Activated CD8-positive, alpha-beta memory T cell treated with anti-CD3 and anti-CD28 coated beads, Interleukin-2, amount 50 U/mL, for 1 hour (primary cell): ENCODE data around the gene PGGHG.

Experiments used
- DNase-seq: peaks from one replicate; pipeline ENCODE4 v3.0.0-alpha.2; 2020; ENCODE audit errors: extremely low read depth

PGGHG gene

DNA sequence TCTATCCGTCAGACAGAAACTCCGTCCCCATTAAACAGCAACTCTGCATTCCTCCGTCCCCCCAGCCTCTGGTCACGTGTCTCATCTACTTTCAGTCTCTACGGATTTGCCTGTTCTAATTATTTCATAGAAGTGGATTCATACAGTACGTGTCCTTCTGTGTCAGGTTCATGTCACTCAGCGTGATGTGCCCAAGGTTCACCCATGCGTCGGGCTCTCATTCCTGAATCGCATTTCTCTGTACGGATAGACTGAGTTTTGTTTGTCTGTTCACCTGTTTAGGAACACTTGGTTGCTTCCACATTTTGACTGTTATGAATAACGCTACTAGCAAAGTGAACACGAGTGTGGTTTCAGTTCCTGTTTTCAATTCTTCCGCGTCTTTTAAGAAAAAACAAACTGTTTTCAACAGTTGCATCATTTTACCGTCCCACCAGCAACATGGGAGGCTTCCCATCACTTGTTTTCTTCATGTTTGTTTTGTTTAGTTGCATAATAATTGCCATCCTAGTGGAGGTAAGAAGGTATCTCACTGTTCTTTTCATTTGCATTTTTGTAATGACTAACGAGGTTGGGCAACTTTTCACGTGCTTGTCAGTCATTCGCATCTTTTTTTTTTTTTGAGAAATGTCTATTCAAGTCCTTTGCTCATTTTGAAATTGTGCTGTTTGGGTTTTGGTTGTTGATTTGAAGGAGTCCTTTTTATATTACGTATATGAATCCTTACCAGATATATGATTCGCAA is 19.6 kb upstream of the PGGHG start:
- DNase-seq, result no peak

DNA sequence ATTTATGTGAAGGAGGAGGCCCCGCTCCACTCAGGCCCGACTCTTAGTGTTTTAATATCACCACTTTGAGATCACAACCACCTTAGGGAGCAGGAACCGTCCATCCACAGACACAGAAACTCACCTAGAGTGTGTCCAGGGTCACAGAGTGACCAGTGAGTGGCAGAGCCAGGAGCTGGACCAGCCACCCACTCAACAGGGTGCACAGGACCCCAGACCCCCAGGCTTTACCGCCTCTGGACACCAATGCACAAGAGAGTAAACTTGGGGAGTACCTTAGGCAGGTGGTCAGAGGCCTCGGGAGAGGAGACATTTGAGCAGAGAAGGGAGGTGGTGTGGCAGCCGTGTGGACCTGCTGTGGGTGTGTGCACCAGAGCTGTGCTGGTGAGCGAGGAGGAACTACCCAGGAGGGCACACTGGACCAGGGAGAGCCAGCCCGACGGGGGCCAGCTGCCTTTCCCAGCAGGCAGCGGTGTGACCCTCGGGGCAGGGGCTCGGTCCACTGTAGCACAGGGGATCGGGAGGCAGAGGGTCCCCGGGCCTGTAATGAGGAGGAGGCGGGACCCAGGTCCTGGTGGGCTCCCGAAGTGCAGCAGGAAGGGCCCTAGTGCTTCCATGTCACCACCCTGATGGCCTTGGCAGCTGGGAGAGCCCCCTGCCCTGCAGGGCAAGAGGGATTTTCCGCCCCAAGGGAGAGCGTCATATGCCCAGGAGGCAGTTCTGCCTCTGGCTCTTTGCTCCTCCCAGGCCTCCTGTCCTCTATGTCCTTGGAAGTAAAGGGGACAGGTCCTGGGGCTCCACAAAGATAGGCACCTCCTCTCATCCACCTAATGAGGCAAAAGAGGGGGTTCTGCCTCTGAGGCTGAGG is 18.2 kb upstream of the PGGHG start:
- DNase-seq, result no peak

DNA sequence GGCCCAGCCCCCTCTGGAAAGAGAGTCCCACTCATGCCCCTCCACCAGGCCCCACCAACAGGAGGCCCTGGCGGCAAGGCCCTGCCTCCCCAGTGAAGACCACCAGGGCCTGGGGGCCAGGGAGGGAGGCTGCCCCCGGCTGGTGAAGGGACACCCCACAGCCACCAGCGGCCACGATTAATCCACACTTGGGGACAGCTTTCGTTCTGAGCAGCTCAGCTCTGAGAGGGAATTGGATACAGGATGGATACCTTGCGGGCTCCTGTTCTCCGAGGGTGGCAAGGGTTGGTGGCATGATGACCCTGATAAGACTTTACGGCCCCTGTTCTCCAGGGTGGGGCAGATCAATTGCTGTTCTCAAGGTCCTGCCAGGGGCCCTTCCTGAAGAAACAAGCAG is 17.6 kb upstream of the PGGHG start:
- DNase-seq, result no peak

DNA sequence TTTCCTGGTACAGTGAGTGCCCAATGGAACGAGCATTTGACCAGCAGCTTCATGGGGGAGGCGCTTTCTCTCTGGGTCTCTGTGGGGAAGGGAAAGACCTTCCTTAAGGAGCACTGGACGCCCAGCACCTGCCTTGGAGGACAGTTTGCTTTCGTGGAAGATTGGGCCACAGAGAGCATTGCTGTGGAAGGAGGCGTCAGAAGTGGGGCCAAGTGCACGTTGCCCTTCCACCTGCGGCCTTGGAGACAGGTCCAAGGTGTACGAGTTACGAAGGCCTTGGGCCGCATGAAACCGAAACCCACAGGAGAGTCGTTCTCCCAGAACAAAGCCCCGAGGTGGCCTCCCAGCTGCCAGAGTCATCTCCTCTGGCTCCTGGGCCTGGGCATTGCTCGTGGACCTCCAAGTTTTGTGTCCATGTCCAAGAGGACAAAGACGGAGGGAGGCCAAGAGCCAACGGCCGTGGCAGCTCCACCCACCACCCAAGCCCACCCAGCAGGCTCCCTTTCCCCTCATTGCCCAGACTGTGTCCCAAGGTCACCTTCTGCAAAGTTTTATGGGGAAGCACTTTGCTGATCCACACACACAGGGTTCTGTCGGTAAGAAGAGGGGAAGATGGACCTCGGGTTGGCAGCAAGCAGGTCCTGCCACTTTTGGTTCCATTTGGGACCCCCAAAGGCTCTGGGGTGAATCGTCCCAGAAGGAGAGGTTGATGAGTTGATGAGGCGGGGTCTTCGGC is 16.6 kb upstream of the PGGHG start:
- DNase-seq, result no peak

DNA sequence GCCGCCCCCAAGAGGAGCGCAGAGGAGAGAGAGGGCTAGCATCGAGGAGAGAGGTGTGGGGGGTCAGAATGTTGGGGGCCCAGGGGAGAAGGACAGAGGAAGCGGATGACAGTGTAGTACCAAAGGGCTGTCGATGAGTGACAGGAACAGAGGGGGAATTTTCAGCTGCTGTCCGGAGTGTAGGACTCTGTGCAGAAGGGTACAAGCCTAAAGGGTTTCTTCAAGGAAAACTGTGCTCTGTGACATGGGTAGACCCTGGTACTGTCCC is 16.1 kb upstream of the PGGHG start:
- no peak for DNase-seq

DNA sequence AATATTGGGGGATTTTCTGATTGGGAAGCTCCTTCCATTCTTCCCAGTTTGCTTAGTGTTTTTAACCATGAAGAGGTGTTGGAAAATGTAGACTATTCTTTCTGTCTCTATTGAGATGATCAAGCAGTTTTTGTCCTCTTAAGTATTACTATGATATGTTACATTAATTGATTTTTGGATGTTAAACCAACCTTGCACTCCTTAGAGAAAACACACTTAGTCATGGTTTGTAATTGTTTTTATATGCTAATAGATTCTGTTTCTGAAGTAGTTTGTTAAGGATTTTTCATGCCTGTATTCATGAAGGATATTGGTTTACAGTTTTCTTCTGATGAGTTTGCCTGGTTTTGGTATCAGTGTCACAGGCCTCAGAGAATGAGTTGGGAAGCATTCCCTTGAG is 12.7 kb upstream of the PGGHG start:
- no peak for DNase-seq

DNA sequence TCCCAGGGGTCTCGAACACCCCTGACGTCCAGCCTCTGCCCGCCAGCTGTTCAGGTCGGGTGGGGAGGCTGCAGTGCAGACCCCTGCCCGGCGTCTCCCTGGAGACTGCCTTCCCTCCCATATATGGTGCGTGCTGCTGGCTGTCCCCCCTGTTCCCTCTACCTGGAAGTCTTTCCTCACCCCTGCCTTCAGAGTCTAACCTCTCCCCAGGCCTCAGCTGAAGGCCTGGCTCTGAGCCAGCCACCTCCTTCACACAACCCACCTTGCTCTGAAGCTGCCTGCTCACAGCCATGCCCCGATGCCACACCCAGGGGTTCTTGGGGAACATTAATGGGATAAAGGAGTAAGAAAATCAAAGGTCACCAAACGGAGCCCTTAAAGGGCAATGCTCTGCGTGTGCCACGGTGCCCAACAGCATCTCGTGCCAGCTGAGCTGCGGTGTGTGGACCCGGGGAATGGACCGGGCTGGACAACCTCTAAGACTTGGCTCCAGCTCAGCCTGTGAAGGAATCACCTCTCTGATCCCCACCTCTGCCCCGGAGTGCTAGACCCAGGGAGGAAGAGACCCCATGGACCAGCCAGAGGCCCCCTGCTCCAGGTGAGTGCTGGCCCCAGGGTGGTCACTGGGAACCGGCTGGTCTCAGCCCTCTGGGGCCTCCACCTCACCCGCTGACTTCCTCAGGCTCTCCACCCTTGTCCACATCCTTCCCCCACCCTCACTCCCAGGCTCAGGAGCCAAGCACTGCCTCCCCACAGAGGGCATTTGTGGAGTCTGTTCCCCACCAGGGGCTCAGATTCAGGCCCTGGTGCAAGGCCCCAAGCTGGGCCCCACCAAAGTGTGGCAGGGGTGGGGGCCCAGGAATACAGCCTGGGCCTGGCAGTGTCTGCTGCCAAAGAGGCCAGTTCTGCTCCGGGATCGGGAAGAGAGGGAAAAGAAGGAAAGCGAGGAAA is 10.7 kb upstream of the PGGHG start, which contains the start of gene NLRP6:
TSS of gene NLRP6 (plus strand) at position 407 of the 951 bp plus-strand sequence. CDS start at position 570, 163 bp downstream.
- DNase-seq, result no peak

DNA sequence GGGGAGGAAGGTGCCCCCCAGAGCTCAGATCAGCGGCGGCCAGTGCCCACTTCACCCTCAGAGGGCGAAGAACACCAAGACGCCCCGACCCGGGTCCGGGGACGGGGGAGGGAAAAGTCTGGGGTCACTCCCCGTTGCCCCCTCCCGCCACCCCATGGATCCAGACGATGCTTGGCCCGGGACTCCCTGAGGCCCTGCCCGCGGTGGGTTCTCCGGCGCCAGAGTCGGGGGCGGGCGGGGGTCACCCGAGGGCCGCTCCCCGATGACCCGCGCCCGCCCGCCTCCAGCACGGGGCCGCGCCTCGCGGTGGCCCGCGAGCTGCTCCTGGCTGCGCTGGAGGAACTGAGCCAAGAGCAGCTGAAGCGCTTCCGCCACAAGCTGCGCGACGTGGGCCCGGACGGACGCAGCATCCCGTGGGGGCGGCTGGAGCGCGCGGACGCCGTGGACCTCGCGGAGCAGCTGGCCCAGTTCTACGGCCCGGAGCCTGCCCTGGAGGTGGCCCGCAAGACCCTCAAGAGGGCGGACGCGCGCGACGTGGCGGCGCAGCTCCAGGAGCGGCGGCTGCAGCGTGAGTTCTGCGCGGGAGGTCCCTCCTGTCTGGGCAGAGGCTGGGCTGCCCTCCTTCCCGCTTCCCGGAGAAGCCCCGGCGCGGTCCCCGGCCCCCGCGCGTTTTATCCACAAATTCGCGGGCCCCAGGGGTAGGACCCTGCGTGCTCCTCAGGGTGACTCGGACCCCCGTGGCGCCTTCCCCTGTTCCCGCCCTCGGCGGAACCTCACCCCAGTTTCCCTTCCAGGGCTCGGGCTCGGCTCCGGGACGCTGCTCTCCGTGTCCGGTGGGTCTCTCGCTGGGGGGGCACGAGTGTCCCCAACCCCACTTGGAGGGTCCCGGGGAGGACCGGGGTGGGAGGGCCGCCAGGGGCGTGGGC is 9.6 kb upstream of the PGGHG start:
- no peak for DNase-seq

DNA sequence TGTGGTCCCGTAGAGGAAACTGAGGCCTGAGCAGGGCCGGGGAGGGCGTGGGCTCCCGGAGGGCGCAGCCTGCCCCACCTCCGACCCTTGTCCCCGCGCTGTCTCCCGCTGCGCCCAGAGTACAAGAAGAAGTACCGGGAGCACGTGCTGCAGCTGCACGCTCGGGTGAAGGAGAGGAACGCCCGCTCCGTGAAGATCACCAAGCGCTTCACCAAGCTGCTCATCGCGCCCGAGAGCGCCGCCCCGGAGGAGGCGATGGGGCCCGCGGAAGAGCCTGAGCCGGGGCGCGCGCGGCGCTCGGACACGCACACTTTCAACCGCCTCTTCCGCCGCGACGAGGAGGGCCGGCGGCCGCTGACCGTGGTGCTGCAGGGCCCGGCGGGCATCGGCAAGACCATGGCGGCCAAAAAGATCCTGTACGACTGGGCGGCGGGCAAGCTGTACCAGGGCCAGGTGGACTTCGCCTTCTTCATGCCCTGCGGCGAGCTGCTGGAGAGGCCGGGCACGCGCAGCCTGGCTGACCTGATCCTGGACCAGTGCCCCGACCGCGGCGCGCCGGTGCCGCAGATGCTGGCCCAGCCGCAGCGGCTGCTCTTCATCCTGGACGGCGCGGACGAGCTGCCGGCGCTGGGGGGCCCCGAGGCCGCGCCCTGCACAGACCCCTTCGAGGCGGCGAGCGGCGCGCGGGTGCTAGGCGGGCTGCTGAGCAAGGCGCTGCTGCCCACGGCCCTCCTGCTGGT is 8.8 kb upstream of the PGGHG start:
- no peak for DNase-seq

DNA sequence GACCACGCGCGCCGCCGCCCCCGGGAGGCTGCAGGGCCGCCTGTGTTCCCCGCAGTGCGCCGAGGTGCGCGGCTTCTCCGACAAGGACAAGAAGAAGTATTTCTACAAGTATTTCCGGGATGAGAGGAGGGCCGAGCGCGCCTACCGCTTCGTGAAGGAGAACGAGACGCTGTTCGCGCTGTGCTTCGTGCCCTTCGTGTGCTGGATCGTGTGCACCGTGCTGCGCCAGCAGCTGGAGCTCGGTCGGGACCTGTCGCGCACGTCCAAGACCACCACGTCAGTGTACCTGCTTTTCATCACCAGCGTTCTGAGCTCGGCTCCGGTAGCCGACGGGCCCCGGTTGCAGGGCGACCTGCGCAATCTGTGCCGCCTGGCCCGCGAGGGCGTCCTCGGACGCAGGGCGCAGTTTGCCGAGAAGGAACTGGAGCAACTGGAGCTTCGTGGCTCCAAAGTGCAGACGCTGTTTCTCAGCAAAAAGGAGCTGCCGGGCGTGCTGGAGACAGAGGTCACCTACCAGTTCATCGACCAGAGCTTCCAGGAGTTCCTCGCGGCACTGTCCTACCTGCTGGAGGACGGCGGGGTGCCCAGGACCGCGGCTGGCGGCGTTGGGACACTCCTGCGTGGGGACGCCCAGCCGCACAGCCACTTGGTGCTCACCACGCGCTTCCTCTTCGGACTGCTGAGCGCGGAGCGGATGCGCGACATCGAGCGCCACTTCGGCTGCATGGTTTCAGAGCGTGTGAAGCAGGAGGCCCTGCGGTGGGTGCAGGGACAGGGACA is 8.0 kb upstream of the PGGHG start:
- no peak for DNase-seq

DNA sequence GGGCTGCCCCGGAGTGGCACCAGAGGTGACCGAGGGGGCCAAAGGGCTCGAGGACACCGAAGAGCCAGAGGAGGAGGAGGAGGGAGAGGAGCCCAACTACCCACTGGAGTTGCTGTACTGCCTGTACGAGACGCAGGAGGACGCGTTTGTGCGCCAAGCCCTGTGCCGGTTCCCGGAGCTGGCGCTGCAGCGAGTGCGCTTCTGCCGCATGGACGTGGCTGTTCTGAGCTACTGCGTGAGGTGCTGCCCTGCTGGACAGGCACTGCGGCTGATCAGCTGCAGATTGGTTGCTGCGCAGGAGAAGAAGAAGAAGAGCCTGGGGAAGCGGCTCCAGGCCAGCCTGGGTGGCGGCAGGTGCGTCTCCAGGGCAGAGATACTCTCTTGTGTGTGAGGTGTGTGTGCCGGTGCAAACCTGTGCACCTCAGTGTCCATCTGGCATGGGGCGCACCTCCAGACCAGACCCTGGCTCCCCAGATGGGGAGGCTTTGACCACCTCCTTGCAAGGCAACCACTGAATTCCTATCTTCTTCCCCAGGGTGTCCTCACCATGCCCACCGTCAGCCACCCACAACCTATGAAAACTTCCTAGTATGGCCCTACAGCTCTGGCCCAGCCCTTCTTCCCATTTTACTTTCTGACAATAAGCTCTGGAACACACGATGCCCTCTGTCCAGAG is 7.3 kb upstream of the PGGHG start:
- DNase-seq, result no peak

DNA sequence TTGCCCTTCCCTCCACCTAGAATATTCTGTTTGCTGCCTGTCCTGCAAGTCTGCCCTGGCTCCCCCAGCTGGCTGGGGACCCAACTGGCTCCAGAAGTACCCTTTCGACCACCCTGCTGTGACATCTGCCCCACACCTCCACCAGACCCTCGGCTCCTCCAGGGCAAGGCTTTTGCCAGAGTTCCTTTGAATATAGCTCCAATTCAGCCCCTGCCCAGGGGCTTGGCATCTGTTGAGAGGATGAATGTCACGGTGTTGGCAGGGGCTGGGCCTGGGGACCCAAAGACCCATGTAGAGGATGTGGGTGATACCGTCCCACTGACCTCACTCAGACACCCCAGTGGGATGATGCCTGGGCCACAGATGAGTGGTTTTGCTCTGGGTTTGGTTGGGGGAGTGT is 6.8 kb upstream of the PGGHG start:
- no peak for DNase-seq

DNA sequence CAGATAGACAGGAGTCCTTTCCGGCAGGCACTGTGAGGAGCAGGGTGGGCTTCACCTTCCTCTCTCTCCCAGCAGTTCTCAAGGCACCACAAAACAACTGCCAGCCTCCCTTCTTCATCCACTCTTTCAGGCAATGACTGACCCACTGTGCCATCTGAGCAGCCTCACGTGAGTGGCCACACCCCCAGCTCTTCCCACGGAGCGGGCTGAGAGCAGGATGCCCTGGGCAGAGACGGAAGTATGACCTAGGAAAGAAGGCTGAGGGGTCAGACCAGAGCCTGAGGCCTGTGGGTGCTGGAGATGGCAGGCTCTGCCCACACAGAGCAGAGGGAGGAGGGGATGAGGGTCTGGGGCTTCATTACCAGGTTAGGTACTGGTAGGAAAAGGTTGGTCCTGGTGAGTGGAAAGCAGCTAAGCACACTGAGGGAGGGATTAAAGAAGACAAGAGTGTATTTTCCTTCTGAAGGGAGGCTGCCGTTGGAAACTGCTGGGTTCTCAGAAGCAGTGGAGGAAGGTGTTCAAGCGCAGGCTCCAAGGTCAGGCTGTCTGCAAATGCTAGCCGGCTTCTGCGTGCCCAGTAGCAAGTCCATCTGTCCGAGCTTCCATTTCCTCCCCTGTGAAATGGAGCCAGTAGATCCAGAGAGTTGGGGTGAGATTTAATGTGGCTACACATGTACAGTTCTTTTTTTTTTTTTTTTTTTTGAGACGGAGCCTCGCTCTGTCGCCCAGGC is 6.1 kb upstream of the PGGHG start:
- DNase-seq, result no peak

DNA sequence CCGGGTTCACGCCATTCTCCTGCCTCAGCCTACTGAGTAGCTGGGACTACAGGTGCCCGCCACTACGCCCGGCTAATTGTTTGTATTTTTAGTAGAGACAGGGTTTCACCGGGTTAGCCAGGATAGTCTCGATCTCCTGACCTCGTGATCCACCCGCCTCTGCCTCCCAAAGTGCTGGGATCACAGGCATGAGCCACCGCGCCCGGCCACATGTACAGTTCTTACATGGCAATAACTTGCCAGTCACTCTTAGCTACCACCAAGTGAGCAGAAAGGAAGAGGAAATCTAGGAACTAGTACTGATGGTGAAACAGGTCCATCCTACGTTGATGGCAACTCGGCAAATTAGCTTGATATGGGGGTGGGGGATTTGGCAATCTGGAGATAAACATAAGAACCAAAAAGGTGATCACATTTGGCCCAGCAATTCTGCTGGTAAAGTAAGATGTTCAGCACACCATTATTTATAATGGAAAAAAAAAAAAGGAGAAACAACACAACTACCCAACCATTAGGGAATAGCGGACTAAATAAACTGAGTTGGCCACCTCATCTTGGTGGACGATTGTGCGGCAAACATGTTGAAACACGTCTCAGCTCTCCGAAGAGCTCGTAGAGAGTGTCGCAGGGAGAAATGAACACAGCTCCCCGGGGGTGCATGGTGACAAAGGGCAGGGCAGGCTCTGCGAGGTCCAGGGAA is 5.4 kb upstream of the PGGHG start:
- no peak for DNase-seq

DNA sequence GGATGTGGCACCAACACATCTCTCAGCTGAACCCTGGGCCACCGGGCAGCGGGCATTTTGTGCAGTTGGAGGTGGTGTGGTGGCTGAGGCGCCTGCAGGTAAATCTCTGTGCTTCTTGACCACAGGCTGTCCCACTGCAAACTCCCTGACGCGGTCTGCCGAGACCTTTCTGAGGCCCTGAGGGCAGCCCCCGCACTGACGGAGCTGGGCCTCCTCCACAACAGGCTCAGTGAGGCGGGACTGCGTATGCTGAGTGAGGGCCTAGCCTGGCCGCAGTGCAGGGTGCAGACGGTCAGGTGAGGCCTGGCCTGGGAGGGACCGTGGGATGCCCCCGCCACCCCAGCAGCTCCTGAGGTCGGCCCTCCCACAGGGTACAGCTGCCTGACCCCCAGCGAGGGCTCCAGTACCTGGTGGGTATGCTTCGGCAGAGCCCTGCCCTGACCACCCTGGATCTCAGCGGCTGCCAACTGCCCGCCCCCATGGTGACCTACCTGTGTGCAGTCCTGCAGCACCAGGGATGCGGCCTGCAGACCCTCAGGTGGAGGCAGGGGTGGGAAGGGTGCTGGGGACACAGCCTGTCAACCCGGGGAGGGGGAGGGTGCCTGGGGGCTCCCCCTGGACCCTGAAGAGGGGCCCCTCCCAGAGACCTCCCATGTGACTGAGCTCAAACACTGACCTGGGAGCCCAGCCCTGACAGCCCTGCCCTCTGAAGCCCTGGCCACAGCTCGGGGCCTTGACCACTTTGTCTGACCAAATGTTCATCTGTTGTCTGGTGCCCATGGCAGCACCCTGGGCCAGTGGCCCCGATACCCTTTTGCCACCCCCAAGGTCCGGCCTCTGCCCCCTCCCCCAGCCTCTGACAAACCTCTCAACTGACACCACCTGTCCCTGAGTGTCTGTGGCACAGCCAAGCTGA is 4.6 kb upstream of the PGGHG start:
- no peak for DNase-seq
